Measurements from ENCODE around the gene MAZ.

DNA sequence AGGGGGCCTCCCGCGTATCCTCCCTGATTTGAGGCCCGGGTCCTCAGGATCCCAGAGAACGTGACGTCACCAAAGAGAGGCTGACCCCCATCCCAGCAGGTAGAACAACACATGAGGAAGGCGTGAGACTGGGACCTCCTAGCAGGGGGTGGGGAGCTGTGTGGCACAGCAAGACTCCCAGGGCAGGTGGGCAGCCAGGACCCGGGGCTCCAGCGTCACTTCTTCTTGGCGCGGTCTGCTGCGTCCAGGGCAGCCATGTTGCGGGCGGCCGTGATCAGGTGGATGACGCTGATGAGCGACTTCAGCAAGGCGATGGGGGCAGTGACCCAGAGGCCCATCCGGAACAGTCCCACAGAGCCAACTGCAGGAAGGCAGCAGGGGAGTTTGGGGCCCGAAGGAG, 52.6 kb downstream of the MAZ start:
- TF ChIP-seq, protein P1, sequence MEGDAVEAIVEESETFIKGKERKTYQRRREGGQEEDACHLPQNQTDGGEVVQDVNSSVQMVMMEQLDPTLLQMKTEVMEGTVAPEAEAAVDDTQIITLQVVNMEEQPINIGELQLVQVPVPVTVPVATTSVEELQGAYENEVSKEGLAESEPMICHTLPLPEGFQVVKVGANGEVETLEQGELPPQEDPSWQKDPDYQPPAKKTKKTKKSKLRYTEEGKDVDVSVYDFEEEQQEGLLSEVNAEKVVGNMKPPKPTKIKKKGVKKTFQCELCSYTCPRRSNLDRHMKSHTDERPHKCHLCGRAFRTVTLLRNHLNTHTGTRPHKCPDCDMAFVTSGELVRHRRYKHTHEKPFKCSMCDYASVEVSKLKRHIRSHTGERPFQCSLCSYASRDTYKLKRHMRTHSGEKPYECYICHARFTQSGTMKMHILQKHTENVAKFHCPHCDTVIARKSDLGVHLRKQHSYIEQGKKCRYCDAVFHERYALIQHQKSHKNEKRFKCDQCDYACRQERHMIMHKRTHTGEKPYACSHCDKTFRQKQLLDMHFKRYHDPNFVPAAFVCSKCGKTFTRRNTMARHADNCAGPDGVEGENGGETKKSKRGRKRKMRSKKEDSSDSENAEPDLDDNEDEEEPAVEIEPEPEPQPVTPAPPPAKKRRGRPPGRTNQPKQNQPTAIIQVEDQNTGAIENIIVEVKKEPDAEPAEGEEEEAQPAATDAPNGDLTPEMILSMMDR (CRISPR knock-in tag; IDR thresholded peaks at IDR 0.05): no peak
- TF ChIP-seq PAX8 (CRISPR knock-in tag; IDR thresholded peaks at IDR 0.05; ENCODE audit: borderline replicate concordance) (no peak), CEBPB (IDR thresholded peaks at IDR 0.05; ENCODE audit: borderline replicate concordance, low read depth, low read length) (no peak)

Data from HepG2 (cell line).